Ishikawa (cell line): ENCODE data around the gene OSBPL6.

ENCODE experiments used
- CEBPB ChIP-seq: IDR thresholded peaks from 2 replicates; pipeline ENCODE4 v1.6.1; 2012
- EP300 ChIP-seq: IDR thresholded peaks from 2 replicates; pipeline ENCODE4 v1.6.1; 2012; ENCODE audit warnings: borderline replicate concordance
- FOXM1 ChIP-seq: IDR thresholded peaks from 2 replicates; pipeline ENCODE4 v1.6.1; 2012; ENCODE audit warnings: low read depth, borderline replicate concordance
- MAX ChIP-seq: IDR thresholded peaks from 2 replicates; pipeline ENCODE4 v1.6.1; 2012
- TAF1 ChIP-seq: IDR thresholded peaks from 2 replicates; pipeline ENCODE4 v1.6.1; 2012; ENCODE audit warnings: low read depth, mild to moderate bottlenecking
- YY1 ChIP-seq: IDR thresholded peaks from 2 replicates; pipeline ENCODE4 v1.6.1; 2012; ENCODE audit warnings: low read depth
- ZBTB7A ChIP-seq: IDR thresholded peaks from 2 replicates; pipeline ENCODE4 v1.6.1; 2012; ENCODE audit warnings: low read depth
- TF ChIP-seq, protein P1 (sequence below): IDR thresholded peaks from 2 replicates; pipeline ENCODE4 v1.6.1; 2012

- TF ChIP-seq ZBTB7A (no peak), FOXM1 (no peak), MAX (no peak), TAF1 (no peak), CEBPB (no peak), EP300 (no peak), YY1 (no peak)
- TF ChIP-seq, protein P1, sequence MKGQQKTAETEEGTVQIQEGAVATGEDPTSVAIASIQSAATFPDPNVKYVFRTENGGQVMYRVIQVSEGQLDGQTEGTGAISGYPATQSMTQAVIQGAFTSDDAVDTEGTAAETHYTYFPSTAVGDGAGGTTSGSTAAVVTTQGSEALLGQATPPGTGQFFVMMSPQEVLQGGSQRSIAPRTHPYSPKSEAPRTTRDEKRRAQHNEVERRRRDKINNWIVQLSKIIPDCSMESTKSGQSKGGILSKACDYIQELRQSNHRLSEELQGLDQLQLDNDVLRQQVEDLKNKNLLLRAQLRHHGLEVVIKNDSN, result no peak
Observed at GRCh38 chr2:178152033-178152432, 42.3 kb upstream of the OSBPL6 start.
